HG02840 (cell line): ENCODE data around the gene PLCH1.
"Not testable (repeated sequence)": the region's sequence is repeated elsewhere in the genome, so short reads cannot be mapped to it uniquely, and the experiment has no call there.

Experiments
- ATAC-seq: cut with Tn5 transposase; IDR thresholded peaks from one replicate; pipeline ENCODE4 v1.9.1; 2021; ENCODE audit warnings: mild to moderate bottlenecking, moderate library complexity, moderate number of reproducible peaks; ENCODE audit not compliant: unreplicated experiment, low FRiP score

Gene PLCH1

GRCh38 chr3:155651489-155652218 is 93.2 kb downstream of the PLCH1 start:
- no peak for ATAC-seq

- ATAC-seq, result no peak
Observed at GRCh38 chr3:155648013-155648591, 96.8 kb downstream of the PLCH1 start.

GRCh38 chr3:155647206-155647605 is 97.7 kb downstream of the PLCH1 start:
- ATAC-seq, result no peak

- ATAC-seq, result no peak
Observed at GRCh38 chr3:155646669-155647068, 98.2 kb downstream of the PLCH1 start.

- no peak for ATAC-seq
Observed at GRCh38 chr3:155646128-155646527, 98.7 kb downstream of the PLCH1 start.

GRCh38 chr3:155643581-155644165 is 101.2 kb downstream of the PLCH1 start:
- no peak for ATAC-seq

GRCh38 chr3:155641956-155642355 is 102.9 kb downstream of the PLCH1 start:
- ATAC-seq, result no peak

GRCh38 chr3:155640098-155640497 is 104.8 kb downstream of the PLCH1 start:
- no peak for ATAC-seq

- no peak for ATAC-seq
Observed at GRCh38 chr3:155639462-155640055, 105.3 kb downstream of the PLCH1 start.

- not testable (repeated sequence) for ATAC-seq
Observed at GRCh38 chr3:155638461-155638860, 106.4 kb downstream of the PLCH1 start.

- no peak for ATAC-seq
Observed at GRCh38 chr3:155637567-155637966, 107.3 kb downstream of the PLCH1 start.

- ATAC-seq, result no peak
Observed at GRCh38 chr3:155635056-155635455, 109.8 kb downstream of the PLCH1 start.

- no peak for ATAC-seq
Observed at GRCh38 chr3:155634121-155634719, 110.7 kb downstream of the PLCH1 start.

- no peak for ATAC-seq
Observed at GRCh38 chr3:155631323-155632019, 113.4 kb downstream of the PLCH1 start.

- ATAC-seq, result no peak
Observed at GRCh38 chr3:155629556-155629955, 115.3 kb downstream of the PLCH1 start.

GRCh38 chr3:155629056-155629455 is 115.8 kb downstream of the PLCH1 start:
- no peak for ATAC-seq

- not testable (repeated sequence) for ATAC-seq
Observed at GRCh38 chr3:155622647-155623046, 122.2 kb downstream of the PLCH1 start.

GRCh38 chr3:155620552-155620951 is 124.3 kb downstream of the PLCH1 start:
- ATAC-seq, result not testable (repeated sequence)

GRCh38 chr3:155619118-155619915 is 125.6 kb downstream of the PLCH1 start:
- ATAC-seq, result no peak

- no peak for ATAC-seq
Observed at GRCh38 chr3:155618543-155618942, 126.3 kb downstream of the PLCH1 start.
